Aorta (tissue), 5 donors: ENCODE results near the gene CHRDL1. TPM values are rescaled to one million over a fixed set of nuclear protein-coding genes. Genes with fewer than 3 reads are reported as not detected.
"Not testable (repeated sequence)": the region's sequence is repeated elsewhere in the genome, so short reads cannot be mapped to it uniquely, and the experiment has no call there.

Source experiments
- ATAC-seq: fragments of 200-7000 bp; cut with Tn5 transposase; one replicate; pipeline ENCODE4 v1.9.1; 2022; ENCODE audit warnings: moderate library complexity; ENCODE audit not compliant: low FRiP score
- DNase-seq, 2 donors: peaks; one replicate each; pipeline ENCODE4 v3.0.0-alpha.2; 2020
- H3K27ac ChIP-seq, 2 donors: one replicate each; pipeline ENCODE4 v1.5.1; 2013; ENCODE audit warnings: low read length in 2 of 2, mild to moderate bottlenecking in 2 of 2, moderate library complexity in 2 of 2, control low read depth in 1 of 2, inconsistent platforms in 1 of 2, low read depth in 1 of 2
- H3K27me3 ChIP-seq, 2 donors: one replicate each; pipeline ENCODE4 v1.6.1; 2013; ENCODE audit warnings: control low read depth in 1 of 2, low read length in 1 of 2, mild to moderate bottlenecking in 1 of 2, moderate library complexity in 1 of 2; ENCODE audit not compliant: insufficient read depth in 2 of 2, control insufficient read depth in 1 of 2
- H3K36me3 ChIP-seq, 2 donors: one replicate each; pipeline ENCODE4 v1.6.1; 2013; ENCODE audit warnings: control low read depth in 1 of 2, low read length in 1 of 2, mild to moderate bottlenecking in 1 of 2; ENCODE audit not compliant: insufficient read depth in 2 of 2, control insufficient read depth in 1 of 2
- H3K4me1 ChIP-seq, 2 donors: one replicate each; pipeline ENCODE4 v1.6.1; 2013; ENCODE audit warnings: low read length in 2 of 2, control low read depth in 1 of 2, mild to moderate bottlenecking in 1 of 2, moderate library complexity in 1 of 2; ENCODE audit not compliant: insufficient read depth in 2 of 2, control insufficient read depth in 1 of 2
- H3K4me3 ChIP-seq, 2 donors: one replicate each; pipeline ENCODE4 v1.5.1; 2013; ENCODE audit warnings: low read length in 2 of 2, control low read depth in 1 of 2, mild to moderate bottlenecking in 1 of 2
- H3K9me3 ChIP-seq: one replicate; pipeline ENCODE4 v1.6.1; 2013; ENCODE audit warnings: mild to moderate bottlenecking, low read length; ENCODE audit not compliant: control insufficient read depth
- WGBS, 2 donors: extraction: QIAGEN DNeasy Blood & Tissue Kit; methylation state at CpG; one replicate each; pipeline ENCODE4 v1.1.7; 2013; 5-methylcytosine and 5-hydroxymethylcytosine counted together
- intact Hi-C, 2 donors: fragments of 100-400 bp; cut with DNase I; formaldehyde crosslinking; loops; one replicate each; pipeline versions ENCODE4 v1.14.2 to v1.15.0; 2022
- polyA plus RNA-seq, 2 donors: library from polyadenylated mRNA; stranded (reverse); fragments of 200-250 nt; gene quantifications; one replicate each; pipeline ENCODE4 v1.2.3, GENCODE V29; 2013
- total RNA-seq, 2 donors: library from RNA; stranded (reverse); fragmentation: NEBNext Ultra II Directional; extraction: Animal tissue kit (Norgen Biotek cat#: 25700); gene quantifications; one replicate each; pipeline ENCODE4 v1.2.1, GENCODE V29; 2021
- donor health status: healthy with polysubstance abuse.
- donor health status: Bipolar disorder and iron deficiency.
- donor health status: DM: no; HTN: no; CAD: no.
- donor health status: DM: no; HTN: no; CAD: no.
- donor health status: DM: yes; HTN: yes; CAD: no.

CHRDL1 gene
- total and polyA plus RNA-seq, 4 donors = 0.13 to 75.6 (median 38.6) TPM; not detected in 1

GRCh38 chrX:110665223-110666002, 130.2 kb downstream of the CHRDL1 start:
- no peak for DNase-seq

DNA sequence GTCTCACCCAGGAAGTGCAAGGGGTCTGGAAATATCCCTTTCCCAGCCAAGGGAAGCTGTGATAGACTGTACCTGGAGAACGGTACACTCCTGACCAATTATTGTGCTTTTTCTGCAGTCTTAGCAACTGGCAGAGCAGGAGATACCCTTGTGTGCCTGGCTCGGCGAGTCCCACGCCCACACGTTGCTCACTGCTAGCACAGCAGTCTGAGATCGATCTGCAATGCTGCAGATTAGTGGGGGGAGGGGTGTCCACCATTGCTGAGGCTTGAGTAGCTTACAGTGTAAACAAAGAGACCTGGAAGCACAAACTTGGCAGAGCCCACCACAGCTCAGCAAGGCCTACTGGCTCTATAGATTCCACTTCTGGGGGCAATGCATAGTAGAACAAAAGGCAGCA, 138.5 kb downstream of the CHRDL1 start:
- H3K36me3 ChIP-seq = no peaks in the 10 kb centered on the region
- H3K9me3 ChIP-seq = no peaks in the 10 kb centered on the region
- no peaks in the 10 kb centered on the region for H3K27me3 ChIP-seq
- 76 to 81% methylated on average over 6 of the region's 6 CpGs for WGBS, 2 donors
- H3K4me3 ChIP-seq = no peak overlapping the region
- DNase-seq (no peak), ATAC-seq (no peak)
- H3K4me1 ChIP-seq = no peaks in the 10 kb centered on the region
- H3K27ac ChIP-seq = no peak overlapping the region
- intact Hi-C loops = no loop called here

More at GRCh38 chrX:110665223-110666002, 130.2 kb downstream of the CHRDL1 start:
- H3K9me3 ChIP-seq = no peaks in the 10 kb centered on the region
- no peaks in the 10 kb centered on the region for H3K4me1 ChIP-seq
- H3K27me3 ChIP-seq = peaks cover 0 to 4% of the 10 kb centered on the region in 2 donors
- ATAC-seq = peak; percentile 76
- H3K36me3 ChIP-seq = no peaks in the 10 kb centered on the region
- WGBS, 2 donors = 28 to 32% methylated on average over 3 of the region's 3 CpGs
- no peak overlapping the region for H3K27ac ChIP-seq
- H3K4me3 ChIP-seq = no peak overlapping the region
- intact Hi-C loops = no loop called here

DNA sequence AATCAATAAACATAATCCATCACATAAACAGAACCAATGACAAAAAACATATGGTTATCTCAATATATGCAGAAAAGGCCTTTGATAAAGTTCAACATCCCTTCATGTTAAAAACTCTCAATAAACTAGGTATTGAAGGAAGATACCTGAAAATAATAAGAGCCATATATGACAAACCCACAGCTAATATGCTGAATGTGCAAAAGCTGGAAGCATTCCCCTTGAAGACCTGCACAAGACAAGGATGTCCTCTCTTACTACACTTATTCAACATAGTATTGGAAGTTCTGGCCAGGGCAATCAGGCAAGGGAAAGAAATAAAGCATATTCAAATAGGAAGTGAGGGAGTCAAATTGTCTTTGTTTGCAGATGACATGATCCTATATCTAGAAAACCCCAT, 141.3 kb downstream of the CHRDL1 start:
- H3K9me3 ChIP-seq, ATAC-seq, H3K27ac ChIP-seq, H3K27me3 ChIP-seq, DNase-seq, H3K36me3 ChIP-seq, H3K4me3 ChIP-seq, H3K4me1 ChIP-seq, intact Hi-C loops: not testable (repeated sequence)

- intact Hi-C loops = no loop called here
- H3K9me3 ChIP-seq = no peaks in the 10 kb centered on the region
- no peak for ATAC-seq
- 31 to 58% methylated on average over 1 of the region's 1 CpG for WGBS, 2 donors
- H3K27me3 ChIP-seq = no peaks in the 10 kb centered on the region
- H3K4me3 ChIP-seq = no peak overlapping the region
- no peak for DNase-seq
- no peak overlapping the region for H3K27ac ChIP-seq
- H3K36me3 ChIP-seq = no peaks in the 10 kb centered on the region
- H3K4me1 ChIP-seq = no peaks in the 10 kb centered on the region
Measured at GRCh38 chrX:110646386-110646785, 149.2 kb downstream of the CHRDL1 start.
